ENCODE measurements around the gene KCNJ6.

The KCNJ6 gene

DNA sequence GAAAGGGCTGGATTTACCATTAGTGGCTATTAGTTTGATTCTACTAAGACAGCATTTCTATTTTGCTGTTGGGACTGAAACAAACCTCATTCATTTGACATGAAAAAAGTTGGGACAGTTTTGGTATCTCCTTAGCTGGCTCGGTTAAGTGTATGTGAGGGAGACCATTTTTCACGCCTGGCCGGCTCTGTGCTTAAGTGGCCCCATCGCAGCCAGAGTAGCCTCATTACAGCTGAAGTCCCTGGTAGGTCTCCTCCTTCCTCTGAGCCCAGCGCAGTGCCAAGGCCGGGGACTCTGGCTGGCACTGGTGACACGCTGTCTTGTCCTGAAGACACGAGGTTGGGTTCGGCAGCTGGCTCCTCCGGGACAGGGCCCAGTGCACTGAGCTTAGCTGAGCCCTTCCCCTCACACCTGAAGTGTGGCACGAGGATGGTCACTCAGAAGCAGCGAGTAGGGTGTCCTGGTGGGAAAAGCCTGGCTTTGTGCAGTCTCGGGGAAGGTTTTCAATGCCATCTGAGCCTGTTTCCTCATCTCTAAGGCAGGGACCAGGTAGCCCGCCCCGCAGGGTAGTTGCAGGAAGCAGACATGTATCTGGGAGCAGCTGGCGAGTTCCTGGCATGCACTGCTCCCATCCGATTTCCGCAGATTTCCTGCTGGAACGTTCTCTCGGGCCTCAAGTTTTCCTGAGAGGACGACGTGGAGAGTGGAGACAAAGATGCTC lies 353.2 kb downstream of the KCNJ6 start:
- no peak for DNase-seq

DNA sequence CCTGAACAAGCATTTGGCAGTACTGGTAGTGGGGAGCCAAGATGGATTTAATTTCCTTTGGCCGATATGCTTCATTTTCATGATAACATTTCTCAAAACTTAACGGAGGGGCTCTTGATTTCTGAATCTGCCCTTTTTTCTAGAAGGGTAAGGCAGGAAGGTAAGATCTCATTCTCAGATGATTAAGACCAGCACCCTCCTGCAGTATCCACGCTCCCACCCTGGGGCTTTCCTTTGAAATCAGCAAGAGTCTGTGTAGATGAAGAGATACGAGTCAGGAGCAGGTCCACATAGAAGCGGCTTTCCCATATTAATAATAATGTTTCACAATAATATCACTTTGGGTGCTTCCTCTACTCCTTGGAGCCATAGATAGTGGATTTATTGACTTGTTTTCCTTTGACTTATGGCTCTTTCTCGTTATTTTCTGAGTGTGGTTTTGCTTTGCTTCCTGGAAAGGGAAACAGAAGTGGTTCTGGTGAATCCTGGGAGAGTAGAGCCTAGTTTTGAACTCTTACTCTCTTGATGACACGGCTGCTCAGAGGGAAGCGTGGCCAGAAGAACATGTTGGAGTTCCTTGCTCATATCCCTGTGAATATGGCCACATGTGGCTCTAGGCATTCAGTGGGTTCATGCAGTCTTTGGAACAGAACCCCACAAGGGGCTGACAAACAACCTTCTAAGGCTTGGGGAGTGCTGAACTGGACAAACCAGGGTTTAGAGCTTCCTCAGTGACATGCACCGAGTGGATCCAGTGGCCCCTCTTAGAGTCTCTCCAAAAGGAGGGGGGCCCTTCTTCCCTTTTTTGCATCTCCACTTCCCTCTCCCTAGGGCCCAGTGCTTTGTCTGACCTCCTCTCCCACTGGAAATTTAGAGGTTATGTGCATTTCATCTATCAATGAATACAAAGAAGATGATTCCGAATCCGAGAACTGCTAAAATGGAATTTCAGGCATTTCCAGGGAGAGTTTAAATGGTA lies 354.0 kb downstream of the KCNJ6 start:
- DNase-seq: no peak

DNA sequence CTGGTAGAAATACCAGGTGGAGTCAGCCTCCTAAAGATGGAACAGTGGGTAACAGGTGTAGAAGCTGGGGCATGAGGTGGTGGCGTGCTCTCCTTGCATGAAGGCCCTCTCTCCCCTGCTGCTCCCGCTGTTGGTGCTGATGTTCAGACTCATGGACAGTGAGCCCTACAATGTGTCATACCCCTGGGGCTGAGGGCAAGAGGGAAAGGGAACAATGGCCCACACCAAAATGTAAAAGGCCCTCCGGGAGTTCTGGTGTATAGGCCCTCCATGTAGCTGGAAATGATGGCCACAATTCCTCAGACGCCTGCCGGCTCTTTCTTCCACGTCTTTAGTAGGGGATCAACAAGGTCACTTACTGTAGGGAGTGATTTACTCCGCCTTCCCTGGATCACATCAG lies 354.8 kb downstream of the KCNJ6 start:
- no peak for DNase-seq

DNA sequence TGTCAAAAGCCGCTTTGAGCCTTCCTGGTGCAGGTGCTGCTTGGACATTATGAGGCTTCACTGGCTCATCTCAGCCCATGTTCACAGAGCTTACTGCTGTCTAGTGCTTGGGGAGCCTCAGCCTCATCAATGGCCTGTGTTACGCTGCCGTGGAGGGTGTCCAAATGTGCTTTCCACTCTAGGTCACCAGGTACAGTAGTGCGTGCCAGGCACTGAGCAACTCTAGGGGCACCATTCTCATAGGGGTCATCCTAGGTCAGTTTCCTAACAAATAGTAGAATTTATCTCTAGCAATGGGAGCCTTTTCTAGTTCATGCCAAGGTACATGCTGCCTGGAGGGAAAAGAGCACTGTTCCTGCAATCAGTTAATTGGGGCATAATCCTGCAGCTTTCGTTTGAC lies 355.9 kb downstream of the KCNJ6 start:
- DNase-seq: no peak

DNA sequence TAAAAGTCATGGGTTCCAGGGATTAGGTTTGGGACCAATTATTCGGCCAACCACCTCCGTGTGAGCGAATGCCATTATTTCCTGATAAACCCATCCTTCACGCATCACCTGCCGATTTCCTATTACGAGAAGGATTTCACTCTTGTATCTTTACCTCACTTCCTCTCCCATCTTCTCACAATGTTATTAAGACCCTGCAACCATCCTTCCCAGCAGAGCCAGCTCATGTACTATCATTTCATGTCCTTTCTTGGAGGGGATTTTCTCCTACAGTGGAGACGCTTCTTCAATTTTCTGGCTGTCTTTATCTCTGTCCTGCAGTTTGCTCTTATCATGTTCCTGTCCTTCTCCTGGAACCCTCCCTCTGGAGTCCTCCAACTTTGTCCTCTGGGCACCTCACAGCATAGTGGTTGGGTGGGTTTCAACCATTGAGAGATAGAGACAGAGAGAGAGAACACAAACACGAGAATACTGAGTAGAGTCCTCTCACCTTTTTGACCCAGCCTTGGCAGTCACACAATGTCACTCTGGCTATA lies 357.5 kb downstream of the KCNJ6 start:
- no peak for DNase-seq

All from activated gamma-delta T cell (primary cell).